BLaER1 treated with 17β-estradiol and CSF1 and Interleukin-3, amounts not matched to agents 10 nM and 100 nM (cell line): ENCODE measurements around the gene SH3PXD2B.
"Not testable (repeated sequence)": the region's sequence is repeated elsewhere in the genome, so short reads cannot be mapped to it uniquely, and the experiment has no call there.

Source experiments
- H3K27ac ChIP-seq, 11 experiments: shearing (Covaris generic); formaldehyde crosslinking; 2 replicates each; pipeline ENCODE4 v1.8.1; 2022
- H3K27me3 ChIP-seq, 11 experiments: shearing (Covaris generic); formaldehyde crosslinking; 2 replicates each; pipeline ENCODE4 v1.8.1; 2022
- H3K36me3 ChIP-seq, 11 experiments: shearing (Covaris generic); formaldehyde crosslinking; 2 replicates each; pipeline ENCODE4 v1.8.1; 2022
- H3K4me1 ChIP-seq, 10 experiments: shearing (Covaris generic); formaldehyde crosslinking; 2 replicates each; pipeline ENCODE4 v1.8.1; 2022
- H3K4me2 ChIP-seq, 11 experiments: shearing (Covaris generic); formaldehyde crosslinking; 2 replicates each; pipeline ENCODE4 v1.8.1; 2022
- H3K4me3 ChIP-seq, 10 experiments: shearing (Covaris generic); formaldehyde crosslinking; 2 replicates each; pipeline ENCODE4 v1.8.1; 2022
- H3K9ac ChIP-seq, 11 experiments: shearing (Covaris generic); formaldehyde crosslinking; 2 replicates each; pipeline ENCODE4 v1.8.1; 2022
- H3K9me3 ChIP-seq, 11 experiments: shearing (Covaris generic); formaldehyde crosslinking; replicated peaks in 1 of 11; 2 replicates each; pipeline ENCODE4 v1.8.1; 2022
- H4K20me1 ChIP-seq, 11 experiments: shearing (Covaris generic); formaldehyde crosslinking; 2 replicates each; pipeline ENCODE4 v1.8.1; 2022
- Cebpa-rat ChIP-seq, 11 experiments: shearing (Covaris generic); IDR thresholded peaks; 2 replicates each; pipeline ENCODE4 v1.8.1; 2022

The SH3PXD2B gene

GRCh38 chr5:172405226-172406107, 48.9 kb downstream of the SH3PXD2B start:
- no peak overlapping the region for H3K9ac ChIP-seq
- H3K9me3 ChIP-seq: peaks cover 0 to 11% (median 5%) of the 10 kb centered on the region in 11 experiments; a peak in 8 of 22 replicates
- no peaks in the 10 kb centered on the region for H3K27me3 ChIP-seq
- peaks cover 0 to 16% (median 0%) of the 10 kb centered on the region in 11 experiments; a peak in 1 of 22 replicates for H4K20me1 ChIP-seq
- TF ChIP-seq Cebpa-rat (IDR thresholded peaks at IDR 0.05): no peak
- H3K27ac ChIP-seq: no peak overlapping the region; a peak in 1 of 22 replicates
- H3K4me2 ChIP-seq: no peak overlapping the region
- peaks cover 0 to 75% (median 37%) of the 10 kb centered on the region in 11 experiments; a peak in 19 of 22 replicates for H3K36me3 ChIP-seq
- H3K4me1 ChIP-seq: peaks cover 10 to 54% (median 16%) of the 10 kb centered on the region in 10 experiments
- H3K4me3 ChIP-seq: no peak overlapping the region

GRCh38 chr5:172404746-172405145, 49.6 kb downstream of the SH3PXD2B start:
- Histone ChIP-seq H3K27ac (no peak overlapping the region), H3K4me1 (peaks cover 3 to 47% (median 8%) of the 10 kb centered on the region in 10 experiments), H3K9me3 (peaks cover 0 to 11% (median 5%) of the 10 kb centered on the region in 11 experiments; a peak in 8 of 22 replicates), H3K4me2 (no peak overlapping the region), H3K4me3 (no peak overlapping the region), H3K9ac (no peak overlapping the region), H3K36me3 (peaks cover 0 to 82% (median 37%) of the 10 kb centered on the region in 11 experiments; a peak in 19 of 22 replicates), H3K27me3 (no peaks in the 10 kb centered on the region), H4K20me1 (peaks cover 0 to 16% (median 0%) of the 10 kb centered on the region in 11 experiments; a peak in 1 of 22 replicates)
- TF ChIP-seq Cebpa-rat (IDR thresholded peaks at IDR 0.05): no peak

- Histone ChIP-seq H4K20me1 (peaks cover 0 to 16% (median 0%) of the 10 kb centered on the region in 11 experiments; a peak in 1 of 22 replicates), H3K9me3 (peaks cover 0 to 13% (median 5%) of the 10 kb centered on the region in 11 experiments; a peak in 12 of 22 replicates), H3K27me3 (no peaks in the 10 kb centered on the region), H3K27ac (0 out of 22 replicates have a peak overlapping the region, but pooled peaks of 1 of the 11 experiments have one; percentile 4), H3K4me1 (peaks cover 0 to 37% (median 0%) of the 10 kb centered on the region in 10 experiments; a peak in 7 of 20 replicates), H3K9ac (no peak overlapping the region), H3K36me3 (peaks cover 0 to 91% (median 37%) of the 10 kb centered on the region in 11 experiments; a peak in 19 of 22 replicates), H3K4me2 (peak overlapping the region in 3 of 11 experiments; percentile 13 to 37 (median 33); a peak in 5 of 22 replicates), H3K4me3 (no peak overlapping the region)
- TF ChIP-seq Cebpa-rat (IDR thresholded peaks at IDR 0.05): no peak
Observed at GRCh38 chr5:172403817-172404216, 50.5 kb downstream of the SH3PXD2B start.

- Histone ChIP-seq H4K20me1 (peaks cover 0 to 16% (median 0%) of the 10 kb centered on the region in 11 experiments; a peak in 1 of 22 replicates), H3K4me2 (peak overlapping the region in 3 of 11 experiments; percentile 13 to 37 (median 33); a peak in 5 of 22 replicates), H3K9me3 (peaks cover 2 to 18% (median 9%) of the 10 kb centered on the region in 11 experiments; a peak in 20 of 22 replicates), H3K9ac (peak overlapping the region in 1 of 11 experiments; percentile 6; a peak in 1 of 22 replicates), H3K4me3 (no peak overlapping the region), H3K36me3 (peaks cover 0 to 96% (median 37%) of the 10 kb centered on the region in 11 experiments; a peak in 19 of 22 replicates), H3K4me1 (peaks cover 0 to 32% (median 0%) of the 10 kb centered on the region in 10 experiments; a peak in 6 of 20 replicates), H3K27me3 (no peaks in the 10 kb centered on the region), H3K27ac (0 out of 22 replicates have a peak overlapping the region, but pooled peaks of 1 of the 11 experiments have one; percentile 4)
- TF ChIP-seq Cebpa-rat (IDR thresholded peaks at IDR 0.05): peak in 3 of 11 experiments; percentile 7 to 70 (median 18); a peak in 4 of 22 replicates
Observed at GRCh38 chr5:172403189-172403796, 51.0 kb downstream of the SH3PXD2B start.

- H3K4me1 ChIP-seq: peaks cover 0 to 26% (median 0%) of the 10 kb centered on the region in 10 experiments; a peak in 6 of 20 replicates
- H4K20me1 ChIP-seq: peaks cover 0 to 16% (median 0%) of the 10 kb centered on the region in 11 experiments; a peak in 1 of 22 replicates
- no peak; a peak in 1 of 22 replicates for TF ChIP-seq Cebpa-rat (IDR thresholded peaks at IDR 0.05)
- H3K36me3 ChIP-seq: peaks cover 0 to 98% (median 44%) of the 10 kb centered on the region in 11 experiments; a peak in 19 of 22 replicates
- H3K27ac ChIP-seq: no peak overlapping the region
- H3K9ac ChIP-seq: peak overlapping the region in 1 of 11 experiments; percentile 6; a peak in 1 of 22 replicates
- H3K4me3 ChIP-seq: no peak overlapping the region
- H3K9me3 ChIP-seq: peaks cover 9 to 24% (median 15%) of the 10 kb centered on the region in 11 experiments
- H3K27me3 ChIP-seq: no peaks in the 10 kb centered on the region
- peak overlapping the region in 3 of 11 experiments; percentile 13 to 37 (median 33); a peak in 5 of 22 replicates for H3K4me2 ChIP-seq
Observed at GRCh38 chr5:172402531-172403188, 51.7 kb downstream of the SH3PXD2B start.

- not testable (repeated sequence) for H3K4me3 ChIP-seq, H3K9ac ChIP-seq, H3K4me2 ChIP-seq, H3K27ac ChIP-seq, H3K27me3 ChIP-seq
- Histone ChIP-seq H3K4me1 (peaks cover 0 to 19% (median 0%) of the 10 kb centered on the region in 10 experiments; a peak in 6 of 20 replicates), H4K20me1 (peaks cover 0 to 13% (median 0%) of the 10 kb centered on the region in 11 experiments; a peak in 1 of 22 replicates), H3K36me3 (peaks cover 0 to 98% (median 47%) of the 10 kb centered on the region in 11 experiments; a peak in 19 of 22 replicates), H3K9me3 (peaks cover 15 to 30% (median 22%) of the 10 kb centered on the region in 11 experiments)
Observed at GRCh38 chr5:172402031-172402430, 52.3 kb downstream of the SH3PXD2B start.

GRCh38 chr5:172399826-172400225, 54.5 kb downstream of the SH3PXD2B start:
- H3K4me2 ChIP-seq: no peak overlapping the region

More at GRCh38 chr5:172399826-172400225, 54.5 kb downstream of the SH3PXD2B start:
- H3K27ac ChIP-seq: no peak overlapping the region
- peaks cover 6 to 98% (median 53%) of the 10 kb centered on the region in 11 experiments; a peak in 21 of 22 replicates for H3K36me3 ChIP-seq
- H3K4me3 ChIP-seq: no peak overlapping the region
- peaks cover 0 to 9% (median 0%) of the 10 kb centered on the region in 11 experiments; a peak in 2 of 22 replicates for H4K20me1 ChIP-seq
- no peak overlapping the region for H3K9ac ChIP-seq
- H3K9me3 ChIP-seq: peaks cover 25 to 52% (median 42%) of the 10 kb centered on the region in 11 experiments
- peaks cover 0 to 20% (median 3%) of the 10 kb centered on the region in 10 experiments; a peak in 8 of 20 replicates for H3K4me1 ChIP-seq
- no peak for TF ChIP-seq Cebpa-rat (IDR thresholded peaks at IDR 0.05)
- no peaks in the 10 kb centered on the region for H3K27me3 ChIP-seq
